PC-9 (cell line): Measurements from ENCODE around the gene SMIM28. TPM values are rescaled to one million over a fixed set of nuclear protein-coding genes. Genes with fewer than 3 reads are reported as not detected.

Experiments
- BruUV-seq: library from RNA; stranded (reverse); fragments of 400-500 nt; replicated peaks from 2 replicates; lab custom pipeline; 2021; lab: Mats Ljungman, UMichigan
- CTCF ChIA-PET: fragments of 300-600 bp; sonication (Branson Sonifier 250); formaldehyde crosslinking; loops from one replicate; lab custom pipeline; 2022; ENCODE audit warnings: antibody characterized with exemption; lab: Charles Lee
- POLR2A ChIA-PET: fragments of 300-600 bp; sonication (Branson Sonifier 250); formaldehyde crosslinking; loops from one replicate; lab custom pipeline; 2022; ENCODE audit warnings: antibody characterized with exemption; ENCODE audit not compliant: unreplicated experiment; lab: Charles Lee
- DNase-seq, 2 experiments: peaks; one replicate each; pipeline versions ENCODE4 v3.0.0 to v3.0.0-alpha.2; 2015 to 2022; ENCODE audit warnings: mixed read lengths in 1 of 2
- H2AFZ ChIP-seq: fragments of 200-600 bp; sonication (generic); 2 replicates; pipeline ENCODE4 v1.8.1; 2017; ENCODE audit warnings: antibody characterized with exemption
- H3F3A ChIP-seq: fragments of 200-600 bp; sonication (generic); 2 replicates; pipeline ENCODE4 v1.8.1; 2017; ENCODE audit warnings: antibody characterized with exemption, mild to moderate bottlenecking, low read depth; ENCODE audit not compliant: insufficient read depth
- H3K27ac ChIP-seq: fragments of 200-600 bp; sonication (generic); 2 replicates; pipeline ENCODE4 v1.6.1; 2016; ENCODE audit warnings: mixed run types
- H3K27me3 ChIP-seq: fragments of 200-600 bp; sonication (generic); 2 replicates; pipeline ENCODE4 v1.6.1; 2016; ENCODE audit warnings: low read depth, mixed run types; ENCODE audit not compliant: insufficient read depth
- H3K36me3 ChIP-seq: fragments of 200-600 bp; sonication (generic); 2 replicates; pipeline ENCODE4 v1.6.1; 2016; ENCODE audit warnings: low read depth, mixed run types
- H3K4me1 ChIP-seq: fragments of 200-600 bp; sonication (generic); replicated peaks from 2 replicates; pipeline ENCODE4 v1.6.1; 2016; ENCODE audit warnings: mixed run types; ENCODE audit not compliant: insufficient read depth
- H3K4me2 ChIP-seq: fragments of 200-600 bp; sonication (generic); 2 replicates; pipeline ENCODE4 v1.6.1; 2017; ENCODE audit warnings: mixed run types
- H3K4me3 ChIP-seq: fragments of 200-600 bp; sonication (generic); 2 replicates; pipeline ENCODE4 v1.6.1; 2016; ENCODE audit warnings: mixed run types
- H3K79me2 ChIP-seq: fragments of 200-600 bp; sonication (generic); 2 replicates; pipeline ENCODE4 v1.6.1; 2017; ENCODE audit warnings: low read depth, mixed run types
- H3K9me2 ChIP-seq: fragments of 200-600 bp; sonication (generic); 2 replicates; pipeline ENCODE4 v1.8.1; 2017; ENCODE audit warnings: mild to moderate bottlenecking; ENCODE audit not compliant: insufficient read depth
- H3K9me3 ChIP-seq: fragments of 200-600 bp; sonication (generic); 2 replicates; pipeline ENCODE4 v1.8.1; 2016; ENCODE audit warnings: low read depth; ENCODE audit not compliant: insufficient read depth
- H4K20me1 ChIP-seq: fragments of 200-600 bp; sonication (generic); 2 replicates; pipeline ENCODE4 v1.8.1; 2017; ENCODE audit not compliant: insufficient read depth
- CTCF ChIP-seq: fragments of 200-600 bp; sonication (generic); conservative IDR thresholded peaks from 2 replicates; pipeline ENCODE4 v1.6.1; 2017; ENCODE audit warnings: mixed run types, antibody characterized with exemption, mild to moderate bottlenecking, moderate library complexity
- EZH2 ChIP-seq: fragments of 200-600 bp; sonication (generic); IDR thresholded peaks from 2 replicates; pipeline ENCODE4 v1.8.0; 2017; ENCODE audit warnings: antibody characterized with exemption, low read depth
- intact Hi-C: fragments of 100-400 bp; cut with micrococcal nuclease; formaldehyde crosslinking; loops from one replicate; pipeline ENCODE4 v1.10.0; 2022; ENCODE audit not compliant: unreplicated experiment
- total RNA-seq: library from RNA; stranded (reverse); gene quantifications from 2 replicates; pipeline ENCODE4 v1.2.3, GENCODE V29; 2021

Gene SMIM28
- total RNA-seq, 1 experiment from 2014 or later, result not detected

GRCh38 chr6:138402838-138403187, 25.1 kb downstream of the SMIM28 start:
- TF ChIP-seq EZH2 (no peak), CTCF (no peak)
- POLR2A ChIA-PET, result interaction anchor here (0.6 kb wide), 1 partner anchor 198 kb away, joined by 10 read pairs; no protein-coding TSS in a partner anchor
- no peak overlapping the region for H3K27ac ChIP-seq
- intact Hi-C loops, result loop anchor here (5.0 kb wide), 1 partner anchor 241 kb away; the partner anchor contains the start of gene ARFGEF3
- H3K4me1 ChIP-seq, result peaks cover 22% of the 10 kb centered on the region
- H3K9me3 ChIP-seq, result no peaks in the 10 kb centered on the region
- H3F3A ChIP-seq, result no peaks in the 10 kb centered on the region
- no peak for DNase-seq
- H3K4me3 ChIP-seq, result no peak overlapping the region
- H3K4me2 ChIP-seq, result peak overlapping the region; percentile 92
- H3K36me3 ChIP-seq, result peaks cover 25% of the 10 kb centered on the region
- no peaks in the 10 kb centered on the region for H3K27me3 ChIP-seq
- H3K79me2 ChIP-seq, result peaks cover 26% of the 10 kb centered on the region
- H3K9me2 ChIP-seq, result no peaks in the 10 kb centered on the region
- BruUV-seq, result no TSS peak
- CTCF ChIA-PET, result interaction anchor here (0.5 kb wide), 1 partner anchor 30 kb away, joined by 6 read pairs; no protein-coding TSS in a partner anchor
- no peaks in the 10 kb centered on the region for H4K20me1 ChIP-seq
- H2AFZ ChIP-seq, result peak overlapping the region; percentile 88; the same call in 1 of the 2 replicates

DNA sequence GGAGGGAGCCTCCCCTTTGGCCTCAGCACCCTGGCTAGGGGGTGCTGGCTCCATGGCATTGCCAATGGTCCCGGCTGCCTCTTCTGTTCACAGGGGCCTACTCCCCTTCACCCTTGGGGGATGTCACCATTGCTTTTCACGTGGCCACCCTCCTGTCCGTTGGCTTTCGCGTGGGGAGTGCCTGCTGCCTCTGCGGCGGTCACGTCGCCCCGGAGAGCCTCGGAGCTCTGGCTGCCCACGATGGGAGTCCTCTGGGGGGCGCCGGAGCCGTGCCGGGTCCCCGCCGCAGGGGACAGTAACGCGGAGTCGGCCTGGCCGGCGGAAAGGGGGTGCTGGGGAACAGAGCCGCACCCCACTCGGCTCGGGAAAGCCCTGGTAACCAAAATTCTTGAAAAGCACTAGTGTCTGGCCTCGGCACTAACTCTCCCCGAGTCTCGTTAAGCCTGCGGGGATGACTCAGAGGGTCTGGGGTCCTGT, 25.7 kb downstream of the SMIM28 start:
- H3F3A ChIP-seq, result no peaks in the 10 kb centered on the region
- ChIA-PET CTCF (no interaction called here), POLR2A (no interaction called here)
- H3K27me3 ChIP-seq, result no peaks in the 10 kb centered on the region
- H4K20me1 ChIP-seq, result no peaks in the 10 kb centered on the region
- H3K27ac ChIP-seq, result peak overlapping the region; percentile 81
- peak in 1 of 2 experiments; percentile 26 for DNase-seq
- peaks cover 30% of the 10 kb centered on the region for H3K36me3 ChIP-seq
- no peak for TF ChIP-seq CTCF
- TF ChIP-seq EZH2, result no peak
- BruUV-seq, result TSS peak; percentile 96
- H3K4me1 ChIP-seq, result peaks cover 22% of the 10 kb centered on the region
- no peaks in the 10 kb centered on the region for H3K9me3 ChIP-seq
- intact Hi-C loops, result loop anchor here (5.0 kb wide), 1 partner anchor 241 kb away; the partner anchor contains the start of gene ARFGEF3
- no peaks in the 10 kb centered on the region for H3K9me2 ChIP-seq
- peak overlapping the region; percentile 88 for H2AFZ ChIP-seq
- peak overlapping the region; percentile 92 for H3K4me2 ChIP-seq
- H3K79me2 ChIP-seq, result peaks cover 26% of the 10 kb centered on the region
- H3K4me3 ChIP-seq, result peak overlapping the region; percentile 85

DNA sequence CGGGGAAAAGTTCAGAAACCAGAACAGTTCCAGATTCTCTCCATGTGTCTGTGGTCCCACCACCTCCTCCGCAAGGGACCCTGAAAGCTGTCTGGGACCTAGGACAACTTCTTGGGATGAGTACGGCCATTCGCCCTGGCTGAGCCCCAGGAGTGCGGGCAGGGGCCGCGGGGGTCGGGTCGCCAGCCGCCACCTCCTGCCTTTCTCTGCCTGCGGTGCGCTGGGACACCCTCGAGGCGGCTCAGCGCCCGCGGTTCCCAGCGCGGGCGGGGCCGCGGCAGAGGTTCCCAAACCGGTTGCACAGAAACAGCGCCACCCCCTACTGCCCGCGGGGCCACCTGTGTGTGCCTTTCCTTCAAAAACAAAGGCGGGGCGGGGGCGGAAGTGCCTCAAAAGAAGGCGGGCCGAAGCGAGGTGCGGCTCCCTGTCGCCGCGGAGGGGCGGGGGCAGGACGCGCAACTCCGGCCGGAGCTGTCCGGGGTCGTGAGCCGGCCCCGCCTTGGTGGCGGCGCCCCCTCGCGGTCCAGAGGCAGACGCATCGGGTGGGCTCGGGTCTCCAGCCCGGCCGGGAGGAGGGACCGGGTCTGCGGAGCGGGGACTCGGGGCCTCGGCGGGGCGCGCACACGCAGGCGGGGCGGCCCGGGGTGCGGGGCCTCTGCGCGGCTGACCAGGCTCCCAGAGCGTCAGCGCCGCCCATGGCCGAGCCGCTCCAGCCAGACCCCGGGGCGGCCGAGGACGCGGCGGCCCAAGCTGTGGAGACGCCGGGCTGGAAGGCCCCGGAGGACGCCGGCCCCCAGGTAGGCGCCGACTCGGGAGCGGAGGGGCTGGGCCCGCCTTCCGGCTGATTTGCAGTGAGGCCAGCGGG, 26.3 kb downstream of the SMIM28 start, which contains the start of gene HEBP2:
HEBP2 (plus strand) TSS at position 423 of the 865 bp plus-strand sequence; CDS start at position 696, 273 bp downstream.
- H3K4me2 ChIP-seq, result peak within 1 kb of the TSS; percentile 93
- peak within 1 kb of the TSS; percentile 85 for H3K4me3 ChIP-seq
- no peaks in the 10 kb centered on the region for H3K27me3 ChIP-seq
- DNase-seq, result peak; percentile 94 to 95
- BruUV-seq, result no TSS peak
- no peaks in the 10 kb centered on the region for H3F3A ChIP-seq
- H3K9me3 ChIP-seq, result no peaks in the 10 kb centered on the region
- peaks cover 26% of the 10 kb centered on the region for H3K79me2 ChIP-seq
- TF ChIP-seq CTCF, result peak; percentile 67
- no peak for TF ChIP-seq EZH2
- no peaks in the 10 kb centered on the region for H3K9me2 ChIP-seq
- intact Hi-C loops, result loop anchor here (1.0 to 5.0 kb wide), 4 partner anchors 115 to 362 kb away; partner anchors contain the start of gene ARFGEF3
- POLR2A ChIA-PET, result interaction anchor here (0.7 kb wide), 2 partner anchors 177 to 707 kb away, joined by 4 read pairs; no protein-coding TSS in a partner anchor
- H3K36me3 ChIP-seq, result peaks cover 36% of the 10 kb centered on the region
- peak within 1 kb of the TSS; percentile 91 for H2AFZ ChIP-seq
- CTCF ChIA-PET, result no interaction called here
- H4K20me1 ChIP-seq, result no peaks in the 10 kb centered on the region
- H3K27ac ChIP-seq, result peak within 1 kb of the TSS; percentile 81
- peaks cover 22% of the 10 kb centered on the region for H3K4me1 ChIP-seq
